CD1c-positive myeloid dendritic cell (primary cell): ENCODE data around the gene PNPLA7.
A peak's percentile ranks its signal among the peaks of the same experiment; 100 is the strongest.
"Not testable (repeated sequence)": the region's sequence is repeated elsewhere in the genome, so short reads cannot be mapped to it uniquely, and the experiment has no call there.

Experiments used
- DNase-seq: peaks from one replicate; pipeline ENCODE4 v3.0.0-alpha.2; 2016; ENCODE audit errors: extremely low spot score

The PNPLA7 gene

DNA sequence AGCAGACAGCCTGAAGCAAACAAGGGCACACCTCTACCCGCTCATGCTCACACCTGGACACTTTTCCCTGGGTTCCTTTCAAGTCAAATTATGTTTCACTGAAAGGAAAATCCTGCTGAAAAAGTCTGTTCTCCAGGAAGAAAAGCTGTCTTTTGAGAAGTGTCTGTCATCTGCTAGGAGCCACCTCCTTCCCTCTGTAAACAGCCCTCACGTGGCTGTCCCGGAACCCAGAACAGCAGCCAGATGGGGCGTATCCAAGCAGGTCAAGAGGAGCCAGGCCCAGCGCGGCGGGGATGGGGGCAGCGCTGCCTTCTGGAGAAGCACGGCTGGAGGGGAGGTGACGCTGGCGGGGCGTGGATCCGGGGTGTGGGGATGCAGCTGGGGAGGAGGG, at the start of gene PNPLA7:
Gene PNPLA7, minus strand, starts transcription at position 172 of the 391 bp plus-strand sequence. CDS start 205 bp downstream, outside the sequence.
- peak; percentile 83 for DNase-seq

DNA sequence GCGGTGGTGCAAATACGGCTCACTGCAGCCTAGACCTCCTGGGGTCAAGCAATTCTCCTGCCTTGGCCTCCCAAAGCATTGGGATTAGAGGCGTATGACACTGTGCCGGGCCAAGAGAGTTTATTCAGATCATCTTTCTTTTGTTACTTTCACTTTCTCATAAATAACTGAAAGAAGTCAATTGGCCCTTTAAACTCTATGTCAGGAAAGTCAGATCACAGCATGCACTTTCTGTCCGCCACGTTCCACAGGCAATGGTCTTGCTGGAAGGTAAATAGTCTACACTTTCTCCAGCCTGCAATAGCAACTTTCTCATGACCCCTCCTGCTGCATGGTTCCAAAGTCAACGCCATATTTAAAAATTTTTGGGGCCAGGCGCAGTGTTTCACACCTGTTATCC, 48.7 kb upstream of the PNPLA7 start:
- DNase-seq, result no peak

DNA sequence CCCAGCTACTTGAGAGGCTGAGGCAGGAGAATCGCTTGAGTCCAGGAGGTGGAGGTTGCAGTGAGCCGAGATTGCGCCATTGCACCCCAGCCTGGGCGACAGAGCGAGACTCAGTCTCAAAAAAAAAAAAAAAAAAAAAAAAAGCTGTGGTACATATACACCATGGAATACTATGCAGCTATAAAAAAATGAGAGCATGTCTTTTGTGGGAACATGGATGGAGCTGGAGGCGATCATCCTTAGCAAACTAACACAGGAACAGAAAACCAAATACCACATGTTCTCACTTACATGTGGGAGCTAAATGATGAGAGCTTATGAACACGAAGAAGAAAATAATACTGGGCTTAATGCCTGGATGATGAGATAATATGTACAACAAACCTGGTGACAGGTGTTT, 46.4 kb upstream of the PNPLA7 start:
- not testable (repeated sequence) for DNase-seq

DNA sequence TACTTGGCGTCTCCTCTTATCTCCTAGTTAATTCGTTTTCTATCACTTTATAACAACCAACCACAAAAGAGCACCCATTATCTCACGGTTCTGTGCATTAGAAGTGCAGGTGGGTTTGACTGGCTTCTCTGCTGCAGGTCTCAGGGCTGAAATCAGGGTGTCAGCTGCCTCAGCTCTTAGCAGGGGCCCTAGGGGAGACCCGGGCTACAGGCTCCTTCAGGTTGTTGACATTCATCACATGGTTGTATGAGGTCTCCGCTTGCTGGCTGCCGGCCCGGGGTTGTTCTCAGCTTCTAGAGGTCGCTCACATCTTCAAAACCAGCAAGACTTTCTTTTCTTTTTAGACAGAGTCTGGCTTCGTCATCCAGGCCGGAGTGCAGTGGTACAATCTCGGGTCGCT, 43.0 kb upstream of the PNPLA7 start:
- no peak for DNase-seq

DNA sequence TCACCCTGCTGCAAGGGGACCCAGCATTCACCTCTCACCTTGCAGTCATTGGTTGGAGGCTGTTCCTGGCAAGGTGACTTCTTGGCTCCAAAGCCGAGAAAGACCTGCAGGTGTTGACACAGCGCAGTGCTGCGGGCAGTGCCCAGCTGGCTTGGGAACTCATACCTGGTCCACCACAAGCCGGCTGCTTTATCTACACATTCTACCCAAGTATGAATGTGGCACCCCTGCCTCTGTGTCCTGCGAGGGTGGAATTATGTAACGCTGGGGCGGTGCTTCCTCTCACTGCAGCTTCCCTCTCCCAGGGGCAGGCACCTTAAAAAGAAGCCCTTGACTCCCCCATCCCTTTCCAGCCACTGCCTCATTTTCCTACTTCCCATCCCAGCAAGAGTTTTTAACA, 42.6 kb upstream of the PNPLA7 start:
- peak; percentile 35 for DNase-seq

DNA sequence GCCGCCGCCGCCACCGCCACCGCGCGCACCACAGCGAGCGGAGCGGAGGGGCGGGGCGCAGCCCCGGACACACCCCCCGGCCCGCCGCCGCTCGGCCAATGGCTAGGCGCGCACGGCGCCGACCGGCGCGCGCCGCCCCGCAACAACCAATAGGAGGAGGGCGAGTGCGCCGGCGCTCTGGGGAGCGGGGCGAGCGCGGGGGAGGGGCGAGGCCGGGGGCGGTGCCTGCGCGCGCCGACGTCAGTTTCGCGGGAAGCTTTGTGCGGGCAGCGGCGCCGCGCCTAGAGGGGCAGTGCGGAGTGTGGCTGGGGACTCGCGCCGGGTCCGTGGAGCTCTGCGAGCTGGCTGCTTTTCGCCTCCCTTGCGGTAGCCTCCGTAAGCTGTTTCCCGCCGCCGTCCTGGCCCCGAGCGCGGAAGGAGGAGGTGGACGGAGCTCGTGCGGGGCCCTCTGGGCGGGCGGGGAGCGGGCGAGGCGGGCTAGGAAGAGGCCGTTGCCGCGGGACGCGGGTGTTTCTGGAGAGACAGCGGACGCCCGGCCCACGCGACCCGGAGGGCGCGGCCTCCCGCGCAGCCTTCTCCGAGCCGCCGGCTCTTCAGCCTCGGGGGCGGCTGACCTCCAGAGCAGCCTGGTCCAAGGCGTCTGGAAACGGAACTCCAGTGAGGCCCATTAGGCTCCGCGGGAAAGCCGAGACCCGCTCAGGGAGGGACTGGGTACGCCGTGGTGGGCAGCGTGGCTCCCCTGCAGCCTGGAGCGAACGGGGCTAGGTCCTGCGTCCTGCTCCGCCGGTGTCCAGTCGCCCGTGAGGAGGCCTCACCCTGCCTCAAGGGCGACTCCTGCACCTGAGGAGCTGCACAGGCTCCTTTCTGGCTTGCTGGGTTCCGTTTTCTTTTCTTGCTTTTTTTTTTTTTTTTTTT, 40.5 kb upstream of the PNPLA7 start, which contains the start of gene ZMYND19:
Gene ZMYND19, minus strand, starts transcription at position 44 of the 915 bp plus-strand sequence. CDS start 249 bp downstream, outside the sequence.
- DNase-seq, result peak; percentile 96

DNA sequence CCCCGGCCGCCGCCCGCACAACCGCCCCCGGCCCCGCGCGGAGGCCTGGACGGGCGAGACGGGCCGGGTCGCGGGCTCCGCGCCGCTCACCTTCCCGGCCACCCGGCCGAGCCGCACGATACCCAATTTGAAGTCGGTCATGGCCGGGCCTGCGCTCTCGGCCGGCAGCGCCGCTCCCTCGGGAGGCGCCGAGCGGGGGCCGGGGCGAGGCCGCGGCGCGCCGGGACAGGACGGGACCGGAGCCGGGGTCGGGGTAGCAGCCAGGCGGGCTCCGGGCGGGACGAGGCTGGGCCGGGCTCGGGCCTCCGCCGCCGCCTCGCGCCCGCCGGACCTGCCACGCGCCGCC, 39.9 kb upstream of the PNPLA7 start:
- no peak for DNase-seq

DNA sequence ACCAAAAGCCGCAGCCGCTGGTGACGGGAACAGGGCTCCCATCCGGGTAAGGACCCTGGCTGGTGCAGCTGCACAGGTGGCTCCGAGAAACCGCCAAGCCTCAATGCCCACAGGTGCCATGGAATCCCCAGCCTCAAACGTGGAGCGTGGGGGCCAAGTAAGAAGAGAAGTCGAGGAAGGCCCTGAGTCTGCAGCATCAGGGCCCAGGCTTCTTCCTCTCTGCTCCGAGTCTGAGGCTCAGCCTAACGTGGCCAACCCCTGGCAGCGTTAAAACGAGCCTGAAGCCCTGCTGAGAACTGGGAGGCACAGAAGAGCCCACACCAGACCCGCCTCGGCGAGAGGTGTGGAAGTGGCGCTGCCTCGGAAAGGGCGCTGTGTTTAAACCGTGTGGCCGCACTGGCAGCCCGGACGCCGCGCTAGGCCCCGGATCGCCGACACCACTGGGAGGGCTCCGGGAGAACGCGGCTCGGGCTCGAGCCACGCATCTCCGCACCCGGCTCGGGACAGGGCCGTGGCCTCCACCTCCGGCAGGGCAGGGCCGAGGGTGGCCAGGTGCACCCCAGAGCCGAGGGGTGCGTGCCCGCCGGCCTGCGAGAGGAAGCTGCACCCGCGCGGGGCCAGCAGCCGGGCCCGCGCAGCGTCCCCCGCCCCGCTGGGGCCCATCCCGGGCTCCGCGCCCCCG, 39.4 kb upstream of the PNPLA7 start:
- DNase-seq, result peak; percentile 20

DNA sequence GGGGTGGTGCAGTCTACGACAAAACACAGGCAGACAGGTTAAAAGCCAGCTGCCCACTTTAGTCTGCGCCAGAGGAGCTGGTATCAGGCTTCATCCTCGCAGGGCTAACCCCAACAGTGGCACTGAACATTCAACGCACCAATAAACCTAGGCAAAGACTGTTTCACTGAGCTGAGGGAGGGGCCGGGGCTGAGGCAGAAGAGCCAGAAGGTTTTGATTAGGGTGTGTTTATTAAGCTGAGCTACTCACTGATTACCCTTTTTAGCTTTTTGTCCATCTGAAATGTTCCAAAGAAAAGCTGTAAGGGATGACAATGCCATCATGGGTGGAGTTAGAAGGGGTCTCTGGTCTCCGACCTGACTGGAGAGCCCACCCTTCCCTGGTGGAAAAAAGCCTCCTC, 38.7 kb upstream of the PNPLA7 start:
- DNase-seq, result no peak

DNA sequence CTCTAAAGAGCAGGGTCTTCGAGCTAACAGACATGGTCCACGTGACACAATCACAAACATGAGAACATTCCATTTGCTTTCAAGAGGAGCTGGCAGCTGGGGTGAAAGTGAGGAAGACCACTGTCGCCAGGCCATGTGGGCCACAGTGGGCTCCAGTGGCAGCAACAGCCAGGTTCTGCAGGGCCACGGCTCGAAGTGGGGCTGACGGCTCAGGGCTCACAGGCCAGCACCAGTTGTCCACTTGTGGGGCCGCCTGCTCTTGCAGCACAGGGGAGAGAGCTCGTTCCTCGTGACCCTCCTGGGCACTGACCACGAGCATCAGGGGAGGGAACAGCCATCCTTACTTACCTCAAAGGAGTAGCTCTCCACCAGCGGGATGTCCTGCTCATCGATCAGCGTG, 38.1 kb upstream of the PNPLA7 start:
- no peak for DNase-seq

DNA sequence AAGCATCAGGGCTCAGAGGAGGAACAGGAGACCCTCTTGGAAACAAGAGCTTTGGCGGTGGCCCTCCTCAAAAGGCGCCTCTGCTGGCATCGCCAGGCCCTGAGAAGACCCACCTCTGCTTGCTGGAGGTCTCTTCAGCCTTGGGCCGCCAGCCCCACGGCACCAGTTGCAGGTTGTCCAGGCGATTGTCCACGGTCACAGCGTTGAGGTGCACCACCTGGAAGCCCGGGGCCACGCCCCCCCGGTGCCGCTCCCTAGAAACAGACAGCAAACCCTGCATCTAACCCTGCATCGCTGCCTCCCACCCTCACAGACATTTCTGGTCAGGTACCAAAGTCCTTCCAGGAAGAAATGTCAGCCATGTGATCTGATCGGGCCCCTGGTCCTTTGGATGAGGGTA, 36.7 kb upstream of the PNPLA7 start:
- DNase-seq, result no peak

DNA sequence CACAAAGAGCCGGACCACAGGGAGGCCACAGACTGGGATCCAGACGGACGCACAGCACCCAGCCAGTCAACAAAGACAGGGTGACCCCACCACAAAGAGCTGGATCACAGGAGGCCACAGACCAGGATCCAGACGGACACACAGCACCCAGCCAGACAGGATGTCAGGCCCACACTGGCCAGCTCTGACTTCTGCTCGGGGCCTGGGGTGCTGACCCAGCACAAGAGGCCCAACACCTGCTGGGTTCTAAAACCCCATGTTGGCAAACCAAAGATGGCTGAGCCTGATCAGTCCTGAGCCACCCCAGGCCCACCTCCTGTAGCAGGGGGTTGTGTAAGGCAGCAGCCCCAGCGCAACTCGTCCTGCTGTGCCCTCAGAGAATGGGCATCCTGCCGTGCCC, 33.8 kb upstream of the PNPLA7 start:
- DNase-seq, result no peak

DNA sequence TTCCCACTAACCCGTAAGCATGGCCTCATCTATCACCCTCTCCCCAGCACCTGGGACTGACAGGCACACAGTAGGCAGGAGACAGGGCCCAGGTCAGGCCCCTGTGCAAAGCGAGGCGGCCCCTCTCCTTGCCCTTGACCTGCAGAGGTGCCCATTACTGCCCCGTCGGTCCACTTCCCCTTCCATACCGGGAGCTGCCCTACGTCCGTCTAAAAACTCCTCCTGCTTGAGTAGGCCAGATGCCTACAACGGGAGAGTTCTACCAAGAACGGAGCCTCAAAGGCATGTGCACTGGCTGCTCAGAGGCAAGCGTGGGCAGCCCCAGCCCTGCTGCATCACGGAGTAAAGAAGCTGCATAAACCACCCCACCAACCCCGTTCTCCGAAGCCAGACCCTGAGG, 33.1 kb upstream of the PNPLA7 start:
- no peak for DNase-seq

DNA sequence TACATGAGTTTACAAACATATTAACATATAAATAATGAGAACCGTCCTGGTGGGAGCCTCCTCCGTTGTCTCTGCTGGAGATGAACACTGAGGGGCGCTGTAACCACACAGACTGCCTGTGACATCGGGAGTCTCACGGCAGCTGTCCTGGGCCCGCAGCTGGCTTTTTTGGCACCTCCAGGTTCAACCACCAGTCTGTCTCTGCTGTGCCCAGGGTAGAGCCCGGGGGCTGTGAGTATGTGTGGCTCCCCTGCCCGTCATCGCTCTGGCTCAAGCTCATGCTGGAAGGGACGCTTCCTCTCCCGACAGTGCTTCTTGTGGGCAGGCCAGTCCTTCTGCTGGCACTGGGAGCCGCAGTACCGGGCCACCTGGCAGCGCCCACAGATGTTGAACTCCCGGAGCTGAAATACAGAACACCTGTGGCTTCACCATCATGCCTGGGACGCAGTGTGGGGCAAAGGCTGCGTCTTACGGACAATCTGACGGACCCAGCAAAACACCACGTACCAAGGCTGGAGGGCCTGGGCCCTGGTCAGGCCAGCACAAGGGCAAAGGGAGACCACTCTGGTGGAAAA, 32.2 kb upstream of the PNPLA7 start:
- DNase-seq, result no peak

DNA sequence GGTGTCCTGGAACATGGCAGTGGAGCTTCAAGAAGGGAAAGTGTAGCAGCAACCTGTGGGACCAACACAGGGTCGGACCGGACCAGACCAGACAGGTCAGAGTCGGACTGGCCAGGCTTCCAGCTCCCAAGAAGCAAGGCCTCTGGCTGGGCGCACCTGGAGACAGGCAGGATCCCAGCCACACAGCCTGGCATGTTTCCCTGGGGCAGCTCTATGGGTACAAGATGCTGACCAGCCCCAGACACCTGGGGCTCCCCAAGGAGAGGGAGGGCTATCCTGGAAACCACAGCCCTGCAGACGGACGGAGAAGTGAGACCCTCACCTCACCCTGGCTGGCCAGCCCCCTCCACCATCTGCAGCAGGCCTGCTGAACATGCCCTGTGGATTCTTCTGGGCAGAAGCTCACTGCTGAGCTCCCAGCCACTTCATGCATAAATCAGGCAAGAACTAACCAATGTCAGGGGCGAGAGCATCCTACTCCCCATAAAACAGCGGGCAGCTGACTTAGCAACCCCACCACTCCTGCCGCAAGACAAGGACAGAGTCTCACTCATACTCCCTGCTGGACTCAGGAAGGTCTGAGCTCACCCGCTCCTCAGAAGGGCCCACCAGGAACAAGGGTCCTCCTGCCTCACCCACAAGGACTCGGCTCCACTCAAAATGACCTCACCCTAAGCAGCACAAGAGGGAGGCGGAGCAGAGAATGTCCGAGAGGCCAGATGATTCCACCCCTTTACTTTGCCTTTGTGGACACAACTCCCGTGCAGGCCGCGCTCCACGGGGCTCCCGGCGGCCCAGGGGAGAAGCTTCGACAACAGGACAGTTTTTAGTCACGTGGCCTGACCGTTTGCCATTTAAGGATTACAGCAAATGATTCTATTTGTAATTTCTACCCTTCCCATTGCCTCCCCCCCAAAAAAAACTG, 31.4 kb upstream of the PNPLA7 start:
- DNase-seq, result no peak

DNA sequence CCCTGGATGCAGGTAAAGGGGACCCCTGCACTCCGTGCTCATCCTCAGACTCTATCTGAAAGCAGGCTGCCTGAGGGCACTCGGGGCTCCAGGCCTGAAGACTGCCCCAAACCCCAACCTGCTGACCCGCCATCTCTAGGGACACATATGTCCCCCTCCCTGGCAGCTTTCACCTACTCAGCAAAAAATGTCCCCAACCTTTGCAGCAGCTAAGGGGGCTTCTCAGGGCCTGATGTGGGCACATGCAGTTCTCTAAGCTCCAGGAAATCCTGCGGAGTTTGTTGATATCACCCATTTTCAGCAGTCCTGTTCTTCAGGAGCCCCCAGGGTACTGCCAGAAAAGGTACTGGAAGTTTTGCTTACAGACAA, 30.7 kb upstream of the PNPLA7 start:
- DNase-seq, result no peak

DNA sequence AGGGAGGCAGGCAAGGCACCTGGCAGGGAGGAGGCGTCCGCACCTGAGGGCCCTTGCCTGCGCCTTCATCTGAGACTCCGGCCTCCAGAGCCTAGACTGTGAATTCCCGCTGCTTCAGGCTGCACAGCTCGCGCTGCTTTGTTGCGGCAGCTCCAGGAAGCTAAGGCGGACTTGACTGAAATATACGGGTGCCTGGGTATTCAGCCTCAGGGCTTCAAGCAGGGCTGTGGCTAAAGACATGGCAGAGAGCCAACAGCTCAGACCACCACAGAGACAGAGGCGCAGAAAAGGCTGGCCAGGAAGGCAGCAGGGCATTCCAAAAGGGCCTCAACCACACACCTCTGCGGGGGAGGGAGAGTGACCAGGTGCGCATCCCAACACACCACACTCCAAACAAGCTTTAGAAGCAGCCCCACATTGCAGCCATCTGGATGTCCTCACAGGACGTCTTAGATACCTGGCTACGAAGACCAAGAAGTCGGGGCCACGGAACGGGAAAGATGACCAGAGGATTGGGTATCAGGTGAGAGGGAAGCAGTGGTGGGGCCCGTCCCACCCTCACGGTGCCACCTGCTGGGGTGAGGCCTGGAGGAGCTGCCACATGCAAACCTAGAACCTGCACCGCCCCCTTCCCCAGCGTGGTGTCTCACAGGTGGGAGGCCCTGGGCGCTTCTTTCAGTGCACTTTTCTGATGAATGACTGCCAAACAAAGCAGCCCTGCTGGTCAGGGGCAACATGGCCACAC, 30.2 kb upstream of the PNPLA7 start:
- DNase-seq, result no peak

DNA sequence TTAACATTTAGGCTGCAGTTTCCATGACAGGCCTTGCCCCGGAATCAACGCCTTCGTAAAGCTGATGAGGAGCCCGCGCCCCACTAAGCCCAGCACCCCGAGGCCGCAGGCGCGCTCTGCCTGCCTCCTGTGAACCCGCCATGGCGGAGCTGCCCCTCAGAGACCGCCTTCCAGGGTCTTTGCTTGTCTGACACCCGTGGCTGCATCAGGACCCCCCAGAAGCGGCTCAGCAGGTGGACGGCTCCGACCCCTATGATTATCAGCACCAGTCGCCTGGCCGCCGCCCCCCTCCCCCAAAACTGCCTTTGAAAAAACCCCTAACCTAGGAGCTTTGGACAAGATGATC, 29.0 kb upstream of the PNPLA7 start:
- DNase-seq, result no peak

DNA sequence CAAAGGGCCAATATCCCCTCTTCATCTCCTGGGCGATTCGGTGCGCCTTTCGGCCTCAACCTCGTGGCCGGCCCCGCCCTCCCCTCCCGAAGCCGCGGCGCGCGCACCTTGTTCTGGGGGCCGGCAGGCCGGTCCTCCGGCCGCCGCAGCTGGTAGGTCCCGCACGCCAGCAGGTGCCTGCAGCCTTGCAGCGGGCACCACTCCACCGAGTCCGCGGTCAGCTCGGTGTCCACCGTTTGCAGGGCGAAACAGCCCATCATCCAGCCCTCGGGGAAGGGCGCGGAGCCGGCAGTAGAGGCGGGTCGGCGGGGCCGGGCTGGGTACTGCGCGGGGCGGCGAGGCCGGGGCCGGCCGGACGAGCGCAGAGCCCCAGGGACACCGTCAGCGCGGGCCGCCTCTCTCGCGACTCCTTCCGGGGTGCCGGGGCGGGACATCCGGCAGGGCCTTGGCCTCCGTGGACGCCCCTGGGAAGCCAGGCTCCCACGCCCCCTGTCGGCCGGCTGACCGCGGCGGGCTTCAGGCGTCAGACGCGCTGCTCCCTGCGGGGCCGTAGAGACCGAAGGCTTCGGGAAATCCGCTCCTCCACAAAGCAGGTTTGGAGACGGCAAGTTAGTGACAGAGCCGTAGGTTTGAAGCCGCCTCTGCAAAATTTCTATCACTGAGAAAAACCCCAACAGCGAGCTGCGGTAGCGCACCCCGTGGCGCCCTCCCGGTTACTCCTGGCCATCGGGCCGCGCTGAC, 28.5 kb upstream of the PNPLA7 start, which contains the start of gene DPH7:
Gene DPH7, minus strand, starts transcription at position 408 of the 741 bp plus-strand sequence. Its CDS starts 148 bp downstream, at position 260.
- DNase-seq, result peak; percentile 97

DNA sequence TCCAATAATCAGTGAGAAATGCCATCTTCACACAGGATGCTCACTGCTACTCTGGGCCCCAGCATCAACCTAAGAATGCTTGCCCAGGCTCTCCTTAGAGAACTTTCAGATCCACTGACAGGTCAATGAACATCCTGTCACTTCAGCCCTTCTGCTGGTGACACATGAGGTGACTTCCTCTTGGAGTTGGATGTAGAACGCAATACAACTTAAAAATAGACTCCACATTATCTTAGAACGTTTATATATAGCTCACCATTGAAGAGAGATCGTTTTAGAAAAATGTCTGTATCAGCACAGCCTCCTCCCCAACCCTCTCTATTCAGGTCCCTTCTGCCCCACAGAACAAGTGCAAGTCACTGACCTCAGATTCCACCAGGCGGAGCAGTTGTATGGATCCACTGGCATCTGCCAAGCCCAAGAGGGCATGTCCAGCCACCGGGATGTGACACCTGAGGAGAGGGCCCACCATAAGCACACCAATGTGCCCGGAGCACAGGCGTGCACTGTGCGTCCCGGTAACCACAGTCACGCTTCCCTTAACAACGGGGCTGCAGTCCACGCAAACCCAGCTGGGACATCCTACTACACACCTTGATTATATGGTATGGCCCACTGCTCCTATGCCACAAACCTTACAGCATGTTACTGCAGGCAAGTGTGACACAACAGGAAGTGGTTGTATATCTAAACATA, 25.7 kb upstream of the PNPLA7 start:
- no peak for DNase-seq
